ENCODE measurements around the gene HOMER2. TPM values are rescaled to one million over a fixed set of nuclear protein-coding genes. Genes with fewer than 3 reads are reported as not detected.

HOMER2 gene
- total and polyA plus RNA-seq, 2 donors (not counting 3 experiments of a cell fraction or from before 2014, with no cell fraction given), result 0.60 to 0.68 TPM

DNA sequence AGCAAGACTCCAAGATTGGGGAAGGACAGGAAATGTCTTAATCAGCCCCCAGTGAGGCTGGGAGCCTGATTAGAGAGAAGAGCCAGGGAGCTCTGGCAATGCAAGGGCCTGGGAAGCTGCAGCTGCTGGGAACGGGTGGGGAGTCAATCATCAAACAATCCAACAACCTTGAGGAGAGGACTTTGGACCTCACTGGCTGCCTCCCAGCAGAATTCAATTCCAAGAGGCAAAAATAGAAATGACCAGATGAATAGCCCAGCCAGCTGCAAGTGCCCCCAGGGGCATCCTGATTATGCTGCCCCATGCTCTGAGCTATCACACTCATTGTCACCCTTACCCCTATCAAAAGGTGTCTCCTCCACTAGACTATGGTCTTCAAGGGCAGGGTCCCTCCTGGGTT lies 6.1 kb upstream of the HOMER2 start:
- peaks cover 0 to 1% of the 10 kb centered on the region in 2 experiments for H3K27me3 ChIP-seq (ENCODE audit: control insufficient read depth in 2 of 2, insufficient read depth in 2 of 2, low read length in 2 of 2)
- H3K9ac ChIP-seq (replicated peaks; ENCODE audit: extremely low read depth, insufficient read depth, low read length), result no peak overlapping the region
- BruUV-seq (replicated peaks), result no TSS peak
- dilution Hi-C loops (cut with MboI; ENCODE audit: extremely low pct_ligation_motif_present, low sequenced_read_pairs) (no loop called here), intact Hi-C loops (cut with micrococcal nuclease) (loop anchor here (10.0 kb wide), 1 partner anchor 114 kb away; no protein-coding TSS in a partner anchor)
- CTCF ChIA-PET, result no interaction called here
- no peaks in the 10 kb centered on the region for H4K20me1 ChIP-seq (replicated peaks; ENCODE audit: control insufficient read depth, extremely low read depth, insufficient read depth, low read length)
- FAIRE-seq, result no peak
- H3K4me1 ChIP-seq (ENCODE audit: control insufficient read depth, extremely low read depth, insufficient read depth, low read length), result no peaks in the 10 kb centered on the region
- H3K4me2 ChIP-seq (ENCODE audit: insufficient read depth, low read length), result no peak overlapping the region
- no peak for DNase-seq (ENCODE audit: low read depth, low spot score)
- H3K9me1 ChIP-seq (replicated peaks; ENCODE audit: control insufficient read depth, extremely low read depth, insufficient read depth, low read length), result no peaks in the 10 kb centered on the region
- H3K36me3 ChIP-seq (ENCODE audit: control insufficient read depth in 2 of 2, extremely low read depth in 1 of 2, insufficient read depth in 2 of 2, low read length in 2 of 2), result no peaks in the 10 kb centered on the region
- no peak overlapping the region for H2AFZ ChIP-seq (ENCODE audit: low read depth, low read length)
- TF ChIP-seq MYC (IDR thresholded peaks at IDR 0.05; ENCODE audit: low read depth, low read length), result no peak
- TF ChIP-seq, protein P1, sequence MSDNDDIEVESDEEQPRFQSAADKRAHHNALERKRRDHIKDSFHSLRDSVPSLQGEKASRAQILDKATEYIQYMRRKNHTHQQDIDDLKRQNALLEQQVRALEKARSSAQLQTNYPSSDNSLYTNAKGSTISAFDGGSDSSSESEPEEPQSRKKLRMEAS (IDR thresholded peaks at IDR 0.05; ENCODE audit: insufficient read depth, insufficient read length), result no peak
- no peaks in the 10 kb centered on the region for H3K79me2 ChIP-seq (ENCODE audit: control insufficient read depth, insufficient read depth, low read length)
- POLR2A ChIA-PET, result no interaction called here
- H3K4me3 ChIP-seq (replicated peaks in 1 of 3; ENCODE audit: insufficient read depth in 1 of 3, low read depth in 1 of 3, low read length in 3 of 3), result no peak overlapping the region
- no peaks in the 10 kb centered on the region for H3K9me3 ChIP-seq (replicated peaks; ENCODE audit: control insufficient read depth, insufficient read depth, low read length)
- no peak overlapping the region for H3K27ac ChIP-seq (ENCODE audit: insufficient read depth, low read depth, low read length)

DNA sequence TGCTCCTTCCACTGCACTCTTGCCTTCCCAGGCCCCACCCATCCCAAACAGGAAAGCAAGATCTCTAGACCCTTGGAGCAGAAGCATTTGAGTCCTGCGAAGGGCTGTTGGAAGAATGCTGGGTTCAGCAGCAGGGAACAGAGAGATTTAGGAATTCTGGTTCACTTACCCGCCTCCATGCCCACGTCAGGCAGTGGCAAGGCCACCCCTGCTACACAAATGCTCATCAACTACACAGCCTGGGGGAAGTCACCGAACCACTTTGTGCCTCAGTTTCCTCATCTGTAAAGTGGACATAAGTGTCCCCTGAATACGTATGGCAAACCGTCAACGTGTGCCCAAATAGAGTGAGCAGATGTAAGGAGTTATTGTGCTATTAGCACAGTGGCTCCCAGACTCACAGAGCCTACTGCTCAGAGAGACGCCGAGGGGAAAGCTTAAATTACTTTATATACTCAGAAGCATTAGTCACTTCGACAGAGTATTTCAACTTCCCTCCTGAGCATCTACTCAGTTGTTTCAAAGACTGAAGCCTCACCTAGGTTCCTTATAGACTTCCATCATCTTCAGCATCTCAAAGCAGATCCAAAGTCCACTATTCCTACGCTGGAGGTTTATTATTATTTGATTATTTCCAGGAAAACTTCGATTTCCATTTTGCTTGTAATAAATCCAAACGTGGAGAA lies 905 bp downstream of the HOMER2 start:
- Histone ChIP-seq H3K27me3 (ENCODE audit: control insufficient read depth in 2 of 2, insufficient read depth in 2 of 2, low read length in 2 of 2) (peaks cover 16 to 29% of the 10 kb centered on the region in 2 experiments), H2AFZ (ENCODE audit: low read depth, low read length) (no peak overlapping the region), H3K9me1 (replicated peaks; ENCODE audit: control insufficient read depth, extremely low read depth, insufficient read depth, low read length) (no peaks in the 10 kb centered on the region), H3K79me2 (ENCODE audit: control insufficient read depth, insufficient read depth, low read length) (no peaks in the 10 kb centered on the region), H3K9me3 (replicated peaks; ENCODE audit: control insufficient read depth, insufficient read depth, low read length) (no peaks in the 10 kb centered on the region), H3K27ac (ENCODE audit: insufficient read depth, low read depth, low read length) (no peak overlapping the region), H3K4me2 (ENCODE audit: insufficient read depth, low read length) (no peak overlapping the region), H3K9ac (replicated peaks; ENCODE audit: extremely low read depth, insufficient read depth, low read length) (no peak overlapping the region), H3K36me3 (ENCODE audit: control insufficient read depth in 2 of 2, extremely low read depth in 1 of 2, insufficient read depth in 2 of 2, low read length in 2 of 2) (no peaks in the 10 kb centered on the region), H3K4me1 (ENCODE audit: control insufficient read depth, extremely low read depth, insufficient read depth, low read length) (peaks cover 2% of the 10 kb centered on the region), H3K4me3 (replicated peaks in 1 of 3; ENCODE audit: insufficient read depth in 1 of 3, low read depth in 1 of 3, low read length in 3 of 3) (no peak overlapping the region), H4K20me1 (replicated peaks; ENCODE audit: control insufficient read depth, extremely low read depth, insufficient read depth, low read length) (no peaks in the 10 kb centered on the region)
- DNase-seq (ENCODE audit: low read depth, low spot score), result no peak
- FAIRE-seq, result no peak
- ChIA-PET POLR2A (no interaction called here), CTCF (no interaction called here)
- BruUV-seq (replicated peaks), result no TSS peak
- dilution Hi-C loops (cut with MboI; ENCODE audit: extremely low pct_ligation_motif_present, low sequenced_read_pairs), result no loop called here
- intact Hi-C loops (cut with micrococcal nuclease), result loop anchor here (10.0 kb wide), 1 partner anchor 107 kb away; no protein-coding TSS in a partner anchor
- TF ChIP-seq MYC (IDR thresholded peaks at IDR 0.05; ENCODE audit: low read depth, low read length) (no peak), POLR2AphosphoS5 (IDR thresholded peaks at IDR 0.05; ENCODE audit: insufficient read depth, low read depth, low read length) (no peak), EZH2 (IDR thresholded peaks at IDR 0.05; ENCODE audit: borderline replicate concordance, low read depth, low read length, severe bottlenecking) (no peak), JUN (IDR thresholded peaks at IDR 0.05; ENCODE audit: borderline replicate concordance, insufficient read depth, insufficient read length, low read depth) (no peak)

Data from endothelial cell of umbilical vein (primary cell).